ENCODE results near the gene KLHL4.

KLHL4 gene

GRCh38 chrX:87525771-87526229, 8.2 kb downstream of the KLHL4 start:
- Histone ChIP-seq H4K20me1 (ENCODE audit: control insufficient read depth, insufficient read depth, low read depth, low read length) (no peaks in the 10 kb centered on the region), H3F3A (ENCODE audit: control insufficient read depth, insufficient read depth) (no peaks in the 10 kb centered on the region), H3K27ac (ENCODE audit: low read depth, low read length) (no peak overlapping the region), H3K9me3 (ENCODE audit: control insufficient read depth, insufficient read depth, low read length) (no peaks in the 10 kb centered on the region), H3K9me2 (replicated peaks; ENCODE audit: control insufficient read depth, low read length) (no peaks in the 10 kb centered on the region), H3K27me3 (ENCODE audit: control insufficient read depth, low read length) (no peaks in the 10 kb centered on the region), H3K36me3 (ENCODE audit: control insufficient read depth, low read length) (no peaks in the 10 kb centered on the region), H3K4me1 (ENCODE audit: control insufficient read depth, low read length) (no peaks in the 10 kb centered on the region), H3K79me2 (ENCODE audit: control insufficient read depth, low read length) (no peaks in the 10 kb centered on the region), H3K4me2 (ENCODE audit: low read length) (no peak overlapping the region), H3K4me3 (ENCODE audit: low read length) (no peak overlapping the region)
- TF ChIP-seq, protein P1, sequence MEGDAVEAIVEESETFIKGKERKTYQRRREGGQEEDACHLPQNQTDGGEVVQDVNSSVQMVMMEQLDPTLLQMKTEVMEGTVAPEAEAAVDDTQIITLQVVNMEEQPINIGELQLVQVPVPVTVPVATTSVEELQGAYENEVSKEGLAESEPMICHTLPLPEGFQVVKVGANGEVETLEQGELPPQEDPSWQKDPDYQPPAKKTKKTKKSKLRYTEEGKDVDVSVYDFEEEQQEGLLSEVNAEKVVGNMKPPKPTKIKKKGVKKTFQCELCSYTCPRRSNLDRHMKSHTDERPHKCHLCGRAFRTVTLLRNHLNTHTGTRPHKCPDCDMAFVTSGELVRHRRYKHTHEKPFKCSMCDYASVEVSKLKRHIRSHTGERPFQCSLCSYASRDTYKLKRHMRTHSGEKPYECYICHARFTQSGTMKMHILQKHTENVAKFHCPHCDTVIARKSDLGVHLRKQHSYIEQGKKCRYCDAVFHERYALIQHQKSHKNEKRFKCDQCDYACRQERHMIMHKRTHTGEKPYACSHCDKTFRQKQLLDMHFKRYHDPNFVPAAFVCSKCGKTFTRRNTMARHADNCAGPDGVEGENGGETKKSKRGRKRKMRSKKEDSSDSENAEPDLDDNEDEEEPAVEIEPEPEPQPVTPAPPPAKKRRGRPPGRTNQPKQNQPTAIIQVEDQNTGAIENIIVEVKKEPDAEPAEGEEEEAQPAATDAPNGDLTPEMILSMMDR (IDR thresholded peaks at IDR 0.05; ENCODE audit: low read depth, low read length, poor library complexity, severe bottlenecking), result no peak
- TF ChIP-seq EZH2phosphoT487 (IDR thresholded peaks at IDR 0.05; ENCODE audit: borderline replicate concordance, low read length), result no peak

- Histone ChIP-seq H3K9me2 (replicated peaks; ENCODE audit: control insufficient read depth, low read length) (no peaks in the 10 kb centered on the region), H3F3A (ENCODE audit: control insufficient read depth, insufficient read depth) (no peaks in the 10 kb centered on the region), H3K27me3 (ENCODE audit: control insufficient read depth, low read length) (no peaks in the 10 kb centered on the region), H3K4me3 (ENCODE audit: low read length) (no peak overlapping the region), H3K27ac (ENCODE audit: low read depth, low read length) (no peak overlapping the region), H3K36me3 (ENCODE audit: control insufficient read depth, low read length) (no peaks in the 10 kb centered on the region), H3K4me1 (ENCODE audit: control insufficient read depth, low read length) (no peaks in the 10 kb centered on the region), H3K4me2 (ENCODE audit: low read length) (no peak overlapping the region), H3K9me3 (ENCODE audit: control insufficient read depth, insufficient read depth, low read length) (no peaks in the 10 kb centered on the region), H3K79me2 (ENCODE audit: control insufficient read depth, low read length) (no peaks in the 10 kb centered on the region), H4K20me1 (ENCODE audit: control insufficient read depth, insufficient read depth, low read depth, low read length) (no peaks in the 10 kb centered on the region)
- TF ChIP-seq, protein P1 (IDR thresholded peaks at IDR 0.05; ENCODE audit: low read depth, low read length, poor library complexity, severe bottlenecking), result no peak
- no peak for TF ChIP-seq EZH2phosphoT487 (IDR thresholded peaks at IDR 0.05; ENCODE audit: borderline replicate concordance, low read length)
Observed at GRCh38 chrX:87526281-87526680, 8.7 kb downstream of the KLHL4 start.

- TF ChIP-seq, protein P1 (IDR thresholded peaks at IDR 0.05; ENCODE audit: low read depth, low read length, poor library complexity, severe bottlenecking), result no peak
- no peak for TF ChIP-seq EZH2phosphoT487 (IDR thresholded peaks at IDR 0.05; ENCODE audit: borderline replicate concordance, low read length)
- no peak overlapping the region for H3K4me2 ChIP-seq (ENCODE audit: low read length)
- no peaks in the 10 kb centered on the region for H3K27me3 ChIP-seq (ENCODE audit: control insufficient read depth, low read length)
- no peaks in the 10 kb centered on the region for H3K36me3 ChIP-seq (ENCODE audit: control insufficient read depth, low read length)
- H3K27ac ChIP-seq (ENCODE audit: low read depth, low read length), result no peak overlapping the region
- no peaks in the 10 kb centered on the region for H3K79me2 ChIP-seq (ENCODE audit: control insufficient read depth, low read length)
- no peaks in the 10 kb centered on the region for H3K4me1 ChIP-seq (ENCODE audit: control insufficient read depth, low read length)
- no peaks in the 10 kb centered on the region for H4K20me1 ChIP-seq (ENCODE audit: control insufficient read depth, insufficient read depth, low read depth, low read length)
- H3K4me3 ChIP-seq (ENCODE audit: low read length), result no peak overlapping the region
- H3K9me3 ChIP-seq (ENCODE audit: control insufficient read depth, insufficient read depth, low read length), result no peaks in the 10 kb centered on the region
- no peaks in the 10 kb centered on the region for H3F3A ChIP-seq (ENCODE audit: control insufficient read depth, insufficient read depth)
- H3K9me2 ChIP-seq (replicated peaks; ENCODE audit: control insufficient read depth, low read length), result no peaks in the 10 kb centered on the region
Observed at GRCh38 chrX:87528487-87528886, 10.9 kb downstream of the KLHL4 start.

Measured in DOHH2 (cell line).